Hepatic stellate cell (primary cell): Measurements from ENCODE around the gene DNM2.

ENCODE experiments used
- DNase-seq: peaks from one replicate; pipeline ENCODE4 v3.0.0; 2011; ENCODE audit warnings: low spot score

Gene DNM2

DNA sequence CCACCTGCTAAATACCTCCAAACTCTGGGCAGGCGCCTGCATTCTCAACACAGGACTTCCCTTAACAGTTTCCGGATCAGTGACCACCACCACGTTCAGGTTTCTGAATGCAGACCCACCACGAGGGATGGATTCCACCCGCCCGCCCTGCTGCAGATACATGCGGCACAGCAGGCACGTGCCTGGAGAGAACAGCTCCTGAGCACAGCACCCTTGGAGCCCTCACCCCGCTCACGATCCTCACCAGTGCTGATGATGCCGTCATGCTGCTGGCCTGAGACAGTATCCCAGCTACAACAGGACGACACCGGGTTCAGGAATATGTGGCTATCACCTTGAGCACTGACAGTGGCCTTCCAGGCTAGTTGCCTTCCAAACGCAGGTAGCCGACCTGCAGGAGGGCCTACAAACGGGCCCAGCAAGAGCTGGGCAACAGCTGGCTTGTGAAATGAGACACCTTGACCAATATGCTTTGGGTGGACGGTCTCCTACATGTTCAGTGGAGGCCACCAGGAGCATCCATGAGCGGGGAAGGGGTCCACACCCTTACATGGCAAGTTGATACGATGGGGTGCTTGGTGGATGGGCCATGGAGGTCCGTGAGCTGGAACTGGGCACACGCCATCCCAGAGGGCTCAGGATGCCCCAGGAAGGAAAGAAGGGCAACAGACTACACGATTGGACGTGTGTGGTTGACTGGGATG is 26.5 kb upstream of the DNM2 start:
- no peak for DNase-seq

DNA sequence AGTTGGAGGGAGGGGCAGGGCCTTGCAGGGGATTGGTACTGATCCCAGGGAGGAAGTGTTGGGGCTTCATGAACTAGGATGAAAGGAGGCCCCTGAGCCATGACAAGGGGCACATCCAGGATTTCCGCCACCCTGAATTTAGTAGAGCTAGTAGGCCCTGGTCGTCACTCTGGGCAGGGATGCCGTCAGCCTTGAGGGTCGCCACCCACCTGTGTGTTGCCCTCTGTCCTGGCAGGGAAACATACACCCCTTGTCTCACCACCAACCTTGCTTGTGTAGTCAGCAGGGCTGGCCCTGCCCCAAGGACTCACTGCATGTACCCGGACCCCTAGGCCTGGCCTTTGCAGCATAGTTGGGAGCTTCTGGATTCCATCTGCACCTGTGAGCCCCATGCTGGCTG is 26.0 kb upstream of the DNM2 start:
- no peak for DNase-seq

DNA sequence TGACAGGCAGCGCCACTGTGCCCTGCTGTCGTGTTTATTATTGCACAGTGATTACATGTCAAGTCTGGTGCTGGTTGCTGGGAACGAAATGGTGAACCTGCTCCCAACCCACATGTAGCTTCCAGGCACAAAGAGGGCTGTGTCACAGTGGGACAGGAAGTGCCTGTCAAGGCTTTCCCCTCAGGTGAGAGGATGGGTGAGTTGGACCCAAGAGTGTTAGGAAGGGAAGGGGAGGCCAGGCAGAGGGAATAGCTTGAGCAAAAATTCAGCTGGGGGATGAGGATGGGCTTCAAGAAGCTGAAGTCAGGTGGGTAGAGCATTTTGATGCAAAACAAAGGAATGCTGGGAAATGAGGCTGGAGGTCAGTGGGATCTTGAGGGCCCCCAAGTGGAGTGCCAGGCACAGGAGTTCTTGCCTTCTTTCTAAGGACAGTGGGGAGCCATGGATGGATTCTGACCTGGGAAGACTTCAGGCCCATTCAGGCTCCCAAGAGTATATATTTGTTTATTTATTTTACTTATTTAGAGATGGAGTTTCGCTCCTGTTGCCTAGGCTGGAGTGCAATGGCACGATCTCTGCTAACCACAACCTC is 25.1 kb upstream of the DNM2 start:
- no peak for DNase-seq

DNA sequence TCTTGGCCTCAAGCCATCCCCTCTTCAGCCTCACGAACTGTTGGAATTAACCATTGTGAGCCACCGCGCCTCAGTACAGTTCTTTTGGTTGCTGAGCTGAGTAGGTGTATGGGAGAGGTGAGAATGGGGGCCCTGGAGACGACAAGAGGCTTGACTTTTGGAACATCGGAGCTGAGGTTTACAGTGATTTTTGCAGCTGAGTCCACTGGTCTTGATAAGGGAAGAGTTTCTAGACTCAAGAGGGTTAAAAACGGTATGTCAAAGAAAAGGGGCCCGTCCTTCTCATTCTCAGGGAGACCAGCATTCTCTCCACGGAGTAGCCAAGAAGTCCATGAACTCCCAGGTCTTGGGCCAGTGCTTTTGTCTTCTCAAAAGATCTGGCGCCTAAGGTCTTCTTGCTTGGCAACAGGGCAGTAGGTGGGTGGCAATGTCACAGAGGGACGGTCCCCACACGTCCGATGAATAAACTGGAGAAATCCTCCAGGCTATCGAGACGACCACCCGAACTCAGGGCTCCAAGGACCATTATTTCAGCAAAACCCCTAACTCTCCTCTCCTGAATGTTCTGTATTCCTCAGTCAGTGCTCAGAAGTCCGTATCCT is 23.1 kb upstream of the DNM2 start:
- DNase-seq: no peak

GRCh38 chr19:10695401-10696398 is 22.2 kb upstream of the DNM2 start:
- peak; percentile 99 for DNase-seq

DNA sequence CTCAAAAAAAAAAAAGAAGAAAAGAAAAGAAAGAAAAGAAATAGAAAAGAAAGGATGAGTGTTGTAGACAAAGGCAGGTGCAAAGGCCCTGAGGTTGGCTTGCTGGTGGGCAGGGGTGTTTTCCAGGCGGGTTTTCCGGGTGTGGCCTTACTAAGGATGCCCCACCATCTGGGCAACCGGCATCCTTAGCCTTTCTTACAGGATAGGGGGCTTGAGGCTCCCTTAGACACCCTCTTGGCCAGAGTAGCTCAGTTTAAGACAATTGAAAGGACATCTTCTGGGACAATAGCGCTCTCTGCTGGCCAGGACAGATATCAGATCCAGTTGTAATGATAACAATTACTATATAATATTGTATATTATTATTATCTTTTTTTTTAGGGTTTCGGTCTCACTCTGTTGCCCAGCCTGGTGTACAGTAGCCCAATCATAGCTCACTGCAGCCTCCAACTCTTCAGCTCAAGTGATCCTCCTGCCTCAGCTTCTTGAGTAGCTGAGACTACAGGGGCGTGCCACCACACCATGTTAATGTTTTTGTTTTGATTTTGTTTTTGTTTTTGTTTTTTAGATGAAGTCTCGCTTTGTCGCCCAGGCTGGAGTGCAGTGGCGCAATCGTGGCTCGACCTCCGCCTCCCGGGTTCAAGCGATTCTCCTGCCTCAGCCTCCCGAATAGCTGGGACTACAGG is 18.1 kb upstream of the DNM2 start:
- peak; percentile 64 for DNase-seq

DNA sequence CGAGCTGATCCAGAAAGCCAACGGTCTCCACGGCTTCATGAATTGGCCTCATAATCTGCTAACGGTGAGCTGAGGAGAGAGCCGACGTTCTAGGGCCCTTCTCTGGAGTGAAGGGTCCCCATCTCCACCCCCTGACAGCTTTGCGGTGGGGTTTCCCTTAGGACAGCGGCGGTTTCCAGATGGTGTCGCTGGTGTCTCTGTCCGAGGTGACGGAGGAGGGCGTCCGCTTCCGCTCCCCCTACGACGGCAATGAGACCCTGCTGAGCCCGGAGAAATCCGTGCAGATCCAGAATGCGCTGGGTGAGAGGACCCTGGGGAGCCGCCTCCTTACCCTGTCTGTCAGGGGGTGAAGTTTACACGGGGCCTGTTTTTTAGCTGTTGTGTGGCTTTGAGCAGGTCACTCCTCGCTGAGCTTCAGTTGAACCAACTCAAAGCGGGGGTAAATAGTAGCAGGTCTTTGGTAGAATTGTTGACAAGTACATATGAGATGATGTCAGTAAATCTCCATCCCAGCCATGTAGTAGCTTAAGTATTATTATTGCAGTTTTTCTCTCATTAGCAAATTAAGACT is 15.8 kb upstream of the DNM2 start:
- DNase-seq: peak; percentile 41

- DNase-seq: no peak
Measured at GRCh38 chr19:10706990-10707389, 10.9 kb upstream of the DNM2 start.

DNA sequence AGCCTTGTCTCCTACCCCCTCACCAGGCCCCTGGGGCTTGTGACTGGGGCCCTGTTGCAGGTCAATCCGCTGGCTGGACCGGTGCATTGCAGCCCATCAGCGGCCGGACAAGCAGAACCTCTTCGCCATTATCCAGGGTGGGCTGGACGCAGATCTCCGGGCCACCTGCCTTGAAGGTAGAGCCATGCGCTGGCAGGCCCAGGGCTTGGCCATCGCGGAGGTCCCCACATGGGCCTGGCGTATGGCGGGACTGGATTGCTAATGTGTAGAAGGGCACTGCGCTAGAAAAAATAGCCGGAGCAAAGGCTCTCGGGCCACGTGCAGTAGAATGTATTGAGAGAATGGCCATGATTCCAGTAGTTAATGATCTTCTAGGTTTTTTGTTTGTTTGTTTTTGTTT is 10.4 kb upstream of the DNM2 start:
- no peak for DNase-seq

DNA sequence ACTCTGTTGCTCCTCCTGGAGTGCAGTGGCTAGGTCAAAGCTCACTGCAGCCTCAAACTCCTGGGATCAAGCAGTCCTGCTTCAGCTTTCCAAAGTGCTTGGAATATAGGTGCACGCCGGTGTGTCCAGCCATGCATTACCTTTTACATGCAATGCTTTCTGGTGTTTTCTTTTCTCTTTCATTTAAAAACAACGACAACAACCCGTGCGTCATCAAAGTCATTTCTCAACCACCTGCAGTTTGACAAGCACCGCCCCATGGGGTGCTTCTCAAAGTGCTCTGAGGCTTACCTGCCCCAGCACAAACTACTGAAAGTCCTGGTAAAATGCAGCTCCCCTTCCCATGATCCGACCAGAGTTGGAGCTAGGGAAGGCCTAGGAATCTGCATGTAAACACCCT is 9.6 kb upstream of the DNM2 start:
- DNase-seq: no peak

DNA sequence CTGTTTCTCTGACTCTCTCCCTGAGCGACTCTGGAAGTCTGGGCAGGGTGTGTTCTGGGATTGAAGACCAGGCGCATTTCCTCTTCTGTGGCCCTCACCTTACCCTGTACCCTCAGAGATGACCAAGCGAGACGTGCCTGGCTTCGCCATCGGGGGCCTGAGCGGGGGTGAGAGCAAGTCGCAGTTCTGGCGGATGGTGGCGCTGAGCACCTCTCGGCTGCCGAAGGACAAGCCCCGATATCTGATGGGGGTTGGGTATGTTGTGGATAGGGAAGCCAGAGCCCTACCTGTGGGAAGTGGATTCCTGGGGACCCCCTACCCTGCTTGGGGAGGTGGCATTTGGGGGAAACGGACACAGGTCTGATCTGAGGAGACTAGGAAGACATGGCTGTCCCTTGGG is 5.8 kb upstream of the DNM2 start:
- no peak for DNase-seq

DNA sequence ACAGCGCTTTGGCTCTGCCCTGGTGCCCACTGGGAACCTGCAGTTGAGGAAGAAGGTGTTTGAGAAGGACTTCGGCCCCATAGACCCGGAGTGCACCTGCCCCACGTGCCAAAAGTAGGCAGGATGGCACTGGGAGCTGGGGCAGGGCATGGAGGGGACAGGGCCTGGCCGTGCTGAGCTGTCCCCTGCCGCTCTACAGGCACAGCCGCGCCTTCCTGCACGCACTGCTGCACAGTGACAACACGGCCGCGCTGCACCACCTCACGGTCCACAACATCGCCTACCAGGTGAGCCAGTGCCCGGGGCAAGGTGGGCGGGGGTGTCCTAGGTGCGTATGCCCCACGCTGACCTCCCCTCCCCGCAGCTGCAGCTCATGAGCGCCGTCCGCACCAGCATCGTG is 5.1 kb upstream of the DNM2 start:
- no peak for DNase-seq

- no peak for DNase-seq
Measured at GRCh38 chr19:10713317-10713716, 4.6 kb upstream of the DNM2 start.

GRCh38 chr19:10717054-10717355 is 874 bp upstream of the DNM2 start:
- DNase-seq: no peak

GRCh38 chr19:10718205-10719196 is 622 bp downstream of the DNM2 start:
- DNase-seq: peak; percentile 54

- no peak for DNase-seq
Measured at GRCh38 chr19:10719466-10719961, 1.6 kb downstream of the DNM2 start.

DNA sequence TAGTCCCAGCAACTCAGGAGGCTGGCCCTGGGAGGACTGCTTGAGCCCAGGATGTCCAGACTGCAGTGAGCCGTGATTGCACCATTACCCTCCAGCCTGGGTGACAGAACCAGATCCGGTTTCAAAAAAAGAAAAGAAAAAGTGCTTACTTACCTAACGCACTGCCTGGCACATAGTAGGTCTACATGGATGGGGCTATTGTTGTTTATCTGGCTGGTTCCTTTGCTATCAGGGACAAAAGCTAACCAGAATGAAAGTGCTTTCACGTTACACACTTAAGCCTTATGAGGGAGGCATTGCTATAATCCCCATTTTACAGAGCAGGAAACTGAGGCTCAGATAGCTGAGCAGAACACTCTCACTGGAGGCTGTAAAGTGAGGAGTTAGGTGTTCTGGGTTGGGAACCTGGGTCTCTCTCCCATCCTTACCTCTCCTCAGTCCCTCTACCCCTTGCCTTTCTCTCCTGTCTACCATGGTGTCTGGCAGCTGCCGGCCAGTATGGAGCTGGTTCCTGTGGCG is 2.8 kb downstream of the DNM2 start:
- no peak for DNase-seq

- DNase-seq: no peak
Measured at GRCh38 chr19:10723591-10723990, 5.7 kb downstream of the DNM2 start.

GRCh38 chr19:10724573-10725071 is 6.7 kb downstream of the DNM2 start:
- DNase-seq: no peak

GRCh38 chr19:10725415-10725814 is 7.5 kb downstream of the DNM2 start:
- no peak for DNase-seq
